Endothelial cell (in vitro differentiated cells): ENCODE data around the gene PRSS58. TPM values are rescaled to one million over a fixed set of nuclear protein-coding genes. Genes with fewer than 3 reads are reported as not detected.

ENCODE experiments used
- DNase-seq: peaks from one replicate; pipeline ENCODE4 v3.0.0; 2021; ENCODE audit warnings: low spot score
- H3K27ac Mint-ChIP-seq: one replicate; pipeline ENCODE4 v1.8.0; 2021; ENCODE audit warnings: mixed read lengths, inconsistent platforms; ENCODE audit not compliant: unreplicated experiment
- H3K27me3 Mint-ChIP-seq: one replicate; pipeline ENCODE4 v1.8.0; 2021; ENCODE audit warnings: mild to moderate bottlenecking, moderate library complexity, mixed read lengths, inconsistent platforms; ENCODE audit not compliant: unreplicated experiment
- H3K36me3 Mint-ChIP-seq: one replicate; pipeline ENCODE4 v1.8.0; 2021; ENCODE audit warnings: mild to moderate bottlenecking, low read depth, mixed read lengths, inconsistent platforms; ENCODE audit not compliant: unreplicated experiment
- H3K4me1 Mint-ChIP-seq: one replicate; pipeline ENCODE4 v1.8.0; 2021; ENCODE audit warnings: mild to moderate bottlenecking, mixed read lengths, inconsistent platforms; ENCODE audit not compliant: unreplicated experiment
- H3K4me3 Mint-ChIP-seq: one replicate; pipeline ENCODE4 v1.8.0; 2021; ENCODE audit warnings: mild to moderate bottlenecking, mixed read lengths, inconsistent platforms; ENCODE audit not compliant: unreplicated experiment
- H3K9me3 Mint-ChIP-seq: one replicate; pipeline ENCODE4 v1.8.0; 2021; ENCODE audit warnings: mixed read lengths, inconsistent platforms; ENCODE audit not compliant: unreplicated experiment
- CTCF ChIP-seq: fragments of 200-600 bp; sonication (generic); IDR thresholded peaks from one replicate; pipeline ENCODE4 v1.5.0; 2021; ENCODE audit warnings: antibody characterized with exemption; ENCODE audit not compliant: unreplicated experiment
- total RNA-seq: library from RNA; stranded (reverse); fragmentation: NEBNext Ultra II Directional; extraction: Animal tissue kit (Norgen Biotek cat#: 25700); gene quantifications from one replicate; pipeline ENCODE4 v1.2.1, GENCODE V29; 2021; ENCODE audit not compliant: unreplicated experiment

Gene PRSS58
- total RNA-seq, 1 donor from 2014 or later: not detected

DNA sequence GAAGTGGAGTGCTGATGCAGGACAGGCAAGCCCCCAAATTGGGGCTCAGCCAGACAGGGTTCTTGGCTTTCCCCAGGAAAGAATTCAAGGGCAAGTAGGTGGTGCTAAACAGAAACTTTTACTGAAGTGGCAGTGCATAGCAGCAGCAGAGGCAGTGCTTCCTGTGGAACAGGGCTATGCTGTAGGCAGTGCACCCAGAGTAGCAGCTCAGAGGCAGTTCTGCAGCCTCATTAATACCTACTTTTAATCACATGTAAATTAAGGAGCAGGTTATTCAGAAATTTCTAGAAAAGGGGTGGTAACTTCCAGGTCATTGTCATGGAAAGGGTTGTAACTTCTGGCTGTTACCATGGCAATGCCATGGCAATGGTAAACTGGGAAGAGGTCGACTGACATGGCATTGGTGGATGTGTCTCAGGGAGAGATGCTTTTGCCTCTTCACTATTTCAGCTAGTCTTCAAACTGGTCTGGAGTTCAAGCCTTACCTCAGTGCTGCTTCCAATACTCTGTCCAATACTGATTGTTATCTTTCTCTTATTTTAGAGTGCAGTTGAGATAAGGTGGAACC lies 29.2 kb downstream of the PRSS58 start:
- Mint-ChIP-seq H3K27me3 (no peaks in the 10 kb centered on the region), H3K4me1 (no peaks in the 10 kb centered on the region), H3K27ac (no peak overlapping the region), H3K9me3 (no peaks in the 10 kb centered on the region), H3K4me3 (no peak overlapping the region), H3K36me3 (no peaks in the 10 kb centered on the region)
- TF ChIP-seq CTCF: no peak
- DNase-seq: no peak

Other genes with a start within 250 kb of the PRSS58 start
- gene MGAM2, start 146.3 kb downstream of the PRSS58 start, total RNA-seq: 0.15 TPM